Gastroesophageal sphincter (tissue), 4 donors: ENCODE data around the gene NKAIN2. TPM values are rescaled to one million over a fixed set of nuclear protein-coding genes. Genes with fewer than 3 reads are reported as not detected.
"Not testable (repeated sequence)": the region's sequence is repeated elsewhere in the genome, so short reads cannot be mapped to it uniquely, and the experiment has no call there.

Source experiments
- ATAC-seq: fragments of 150-250 bp; one replicate; pipeline ENCODE4 v1.9.1; 2016; ENCODE audit warnings: mild to moderate bottlenecking, moderate library complexity
- H3K27ac ChIP-seq, 4 donors: fragments of 200-600 bp; sonication (generic) in 3 of 4; 1 replicate in 3 of 4; 2 replicates in 1 of 4; pipeline ENCODE4 v1.5.1; 2016 to 2019
- H3K27me3 ChIP-seq: fragments of 200-600 bp; sonication (generic); one replicate; pipeline ENCODE4 v1.5.1; 2019
- H3K36me3 ChIP-seq, 2 donors: fragments of 200-600 bp; sonication (generic); one replicate each; pipeline ENCODE4 v1.5.1; 2019; ENCODE audit warnings: control low read depth in 1 of 2
- H3K4me1 ChIP-seq, 3 donors: fragments of 200-600 bp; sonication (generic); 1 replicate in 2 of 3; 2 replicates in 1 of 3; pipeline ENCODE4 v1.5.1; 2016 to 2019; ENCODE audit warnings: control low read depth in 2 of 3
- H3K4me3 ChIP-seq, 2 donors: fragments of 200-600 bp; sonication (generic); one replicate each; pipeline ENCODE4 v1.5.1; 2019; ENCODE audit warnings: mild to moderate bottlenecking in 1 of 2, moderate library complexity in 1 of 2
- H3K9me3 ChIP-seq, 3 donors: fragments of 200-600 bp; sonication (generic); one replicate each; pipeline ENCODE4 v1.5.1; 2017 to 2019; ENCODE audit warnings: control low read depth in 2 of 3
- CTCF ChIP-seq, 4 experiments: fragments of 200-600 bp in 2 of 4; fragments of 450-650 bp in 2 of 4; sonication (generic) in 1 of 4; IDR thresholded peaks; one replicate each; pipeline ENCODE4 v1.5.1; 2017 to 2019; ENCODE audit warnings: antibody characterized with exemption in 4 of 4, mild to moderate bottlenecking in 2 of 4, moderate library complexity in 2 of 4
- EP300 ChIP-seq: sonication (generic); formaldehyde crosslinking; IDR thresholded peaks from one replicate; pipeline ENCODE4 v1.6.1; 2017; ENCODE audit warnings: antibody characterized with exemption, mild to moderate bottlenecking
- POLR2A ChIP-seq, 2 donors: fragments of 450-650 bp; IDR thresholded peaks; one replicate each; pipeline ENCODE4 v1.6.1; 2017; ENCODE audit warnings: antibody characterized with exemption in 2 of 2, mild to moderate bottlenecking in 2 of 2, moderate library complexity in 1 of 2
- POLR2AphosphoS5 ChIP-seq: sonication (generic); formaldehyde crosslinking; IDR thresholded peaks from one replicate; pipeline ENCODE4 v1.6.1; 2017; ENCODE audit warnings: antibody characterized with exemption
- WGBS, 2 donors: methylation state at CpG; one replicate each; pipeline ENCODE4 v1.1.5; 2018; ENCODE audit warnings: low coverage in 1 of 2; 5-methylcytosine and 5-hydroxymethylcytosine counted together
- total RNA-seq, 4 donors: library from RNA; depleted of rRNA; stranded (reverse); fragments of >200 nt; gene quantifications; one replicate each; pipeline ENCODE4 v1.1.0, GENCODE V29; 2016

The NKAIN2 gene
- total RNA-seq, 4 donors from 2014 or later, result 0.23 to 3.2 TPM; not detected in 2

- ATAC-seq, result no peak
- no peak for TF ChIP-seq EP300
- TF ChIP-seq POLR2AphosphoS5, result no peak
- no peak for TF ChIP-seq POLR2A (IDR thresholded peaks at IDR 0.05)
- no peak for TF ChIP-seq CTCF (IDR thresholded peaks at IDR 0.05)
- H3K4me1 ChIP-seq, result no peaks in the 10 kb centered on the region
- H3K9me3 ChIP-seq, result no peaks in the 10 kb centered on the region
- WGBS, 2 donors, result no CpG with 5 or more reads among the region's 1 CpG
- H3K4me3 ChIP-seq, result no peak overlapping the region
- H3K27ac ChIP-seq, result no peak overlapping the region
- no peaks in the 10 kb centered on the region for H3K27me3 ChIP-seq
- no peaks in the 10 kb centered on the region for H3K36me3 ChIP-seq
Measured at GRCh38 chr6:123913863-123914262, 110.2 kb downstream of the NKAIN2 start.

GRCh38 chr6:123923379-123923778, 119.7 kb downstream of the NKAIN2 start:
- not testable (repeated sequence) for H3K9me3 ChIP-seq, H3K4me3 ChIP-seq, H3K36me3 ChIP-seq, H3K27ac ChIP-seq, ATAC-seq, H3K4me1 ChIP-seq, H3K27me3 ChIP-seq
- 69 to 91% methylated on average over 1 of the region's 3 CpGs for WGBS, 2 donors

- no peak for ATAC-seq
Measured at GRCh38 chr6:123925350-123925749, 121.7 kb downstream of the NKAIN2 start.

GRCh38 chr6:123925842-123926399, 122.3 kb downstream of the NKAIN2 start:
- Histone ChIP-seq H3K4me3 (no peak overlapping the region), H3K4me1 (no peaks in the 10 kb centered on the region), H3K27me3 (no peaks in the 10 kb centered on the region), H3K9me3 (no peaks in the 10 kb centered on the region), H3K27ac (no peak overlapping the region), H3K36me3 (no peaks in the 10 kb centered on the region)
- WGBS, 2 donors, result 54 to 90% methylated on average over 1 of the region's 1 CpG
- no peak for ATAC-seq
- TF ChIP-seq POLR2AphosphoS5, result no peak
- TF ChIP-seq CTCF (IDR thresholded peaks at IDR 0.05), result no peak
- TF ChIP-seq EP300, result no peak
- no peak for TF ChIP-seq POLR2A (IDR thresholded peaks at IDR 0.05)

More at GRCh38 chr6:123925350-123925749, 121.7 kb downstream of the NKAIN2 start:
- 20 to 39% methylated on average over 1 of the region's 1 CpG for WGBS, 2 donors
- no peaks in the 10 kb centered on the region for H3K27me3 ChIP-seq
- H3K4me3 ChIP-seq, result no peak overlapping the region
- TF ChIP-seq POLR2AphosphoS5, result no peak
- no peak for TF ChIP-seq POLR2A (IDR thresholded peaks at IDR 0.05)
- TF ChIP-seq CTCF (IDR thresholded peaks at IDR 0.05), result no peak
- no peak for TF ChIP-seq EP300
- H3K4me1 ChIP-seq, result no peaks in the 10 kb centered on the region
- no peak overlapping the region for H3K27ac ChIP-seq
- H3K9me3 ChIP-seq, result no peaks in the 10 kb centered on the region
- H3K36me3 ChIP-seq, result no peaks in the 10 kb centered on the region

- no peak for ATAC-seq
- H3K27me3 ChIP-seq, result no peaks in the 10 kb centered on the region
Measured at GRCh38 chr6:123928529-123928928, 124.9 kb downstream of the NKAIN2 start.

More at GRCh38 chr6:123928529-123928928, 124.9 kb downstream of the NKAIN2 start:
- H3K4me3 ChIP-seq, result no peak overlapping the region
- H3K4me1 ChIP-seq, result no peaks in the 10 kb centered on the region
- H3K9me3 ChIP-seq, result no peaks in the 10 kb centered on the region
- no peaks in the 10 kb centered on the region for H3K36me3 ChIP-seq
- WGBS, 2 donors, result 6 to 17% methylated on average over 1 of the region's 1 CpG
- H3K27ac ChIP-seq, result no peak overlapping the region
- no peak for TF ChIP-seq CTCF (IDR thresholded peaks at IDR 0.05)
- no peak for TF ChIP-seq EP300
- TF ChIP-seq POLR2AphosphoS5, result no peak
- TF ChIP-seq POLR2A (IDR thresholded peaks at IDR 0.05), result no peak
